HEK293 (cell line): ENCODE results near the gene CALML3.

ENCODE experiments used
- CTCF ChIA-PET: fragments of 350-600 bp; formaldehyde crosslinking; extraction: SDS; loops from one replicate; lab custom pipeline; 2021; ENCODE audit warnings: antibody characterized with exemption; lab: Yijun Ruan, JAX
- POLR2A ChIA-PET: fragments of 300-600 bp; formaldehyde crosslinking; extraction: SDS; loops from one replicate; lab custom pipeline; 2020; ENCODE audit warnings: antibody characterized with exemption, inconsistent platforms; lab: Yijun Ruan, JAX
- H3K27ac ChIP-seq: fragments of 200-500 bp; sonication (Bioruptor generic); 2 replicates; pipeline ENCODE4 v1.5.1; 2014; ENCODE audit warnings: low read depth, low read length, control low read depth, inconsistent platforms; ENCODE audit errors: extremely low read depth
- H3K36me3 ChIP-seq, 2 experiments: fragments of 200-500 bp in 1 of 2; sonication (Bioruptor generic) in 1 of 2; 1 replicate in 1 of 2; 2 replicates in 1 of 2; pipeline ENCODE4 v1.5.1; 2014 to 2017; ENCODE audit warnings: inconsistent platforms in 2 of 2, low read length in 2 of 2; ENCODE audit not compliant: control insufficient read depth in 2 of 2, insufficient read depth in 1 of 2
- H3K4me1 ChIP-seq: fragments of 200-500 bp; sonication (Bioruptor generic); 2 replicates; pipeline ENCODE4 v1.5.1; 2014; ENCODE audit warnings: mild to moderate bottlenecking, low read length, inconsistent platforms; ENCODE audit not compliant: control insufficient read depth, insufficient read depth
- H3K4me3 ChIP-seq: 2 replicates; pipeline ENCODE4 v1.5.1; 2011; ENCODE audit warnings: low read depth, mild to moderate bottlenecking, control low read depth, low read length, moderate library complexity
- H3K9me3 ChIP-seq: fragments of 200-500 bp; sonication (Bioruptor generic); 2 replicates; pipeline ENCODE4 v1.5.1; 2014; ENCODE audit warnings: low read depth, low read length, inconsistent platforms; ENCODE audit not compliant: control insufficient read depth, insufficient read depth
- EGR2 ChIP-seq: fragments of 450-650 bp; formaldehyde crosslinking; IDR thresholded peaks from 2 replicates; pipeline ENCODE4 v1.5.1; 2016; ENCODE audit warnings: low read depth, missing biosample characterization, missing genetic modification characterization
- KLF16 ChIP-seq: fragments of 450-650 bp; formaldehyde crosslinking; IDR thresholded peaks from 2 replicates; pipeline ENCODE4 v1.5.1; 2017; ENCODE audit warnings: missing biosample characterization, missing genetic modification characterization
- SCRT2 ChIP-seq: fragments of 450-650 bp; formaldehyde crosslinking; IDR thresholded peaks from 2 replicates; pipeline ENCODE4 v1.5.1; 2016; ENCODE audit warnings: missing biosample characterization, missing genetic modification characterization
- ZBTB20 ChIP-seq: fragments of 450-650 bp; formaldehyde crosslinking; IDR thresholded peaks from 2 replicates; pipeline ENCODE4 v1.5.1; 2016; ENCODE audit warnings: missing biosample characterization, missing genetic modification characterization
- ZFHX2 ChIP-seq: fragments of 450-650 bp; formaldehyde crosslinking; conservative IDR thresholded peaks from 2 replicates; pipeline ENCODE4 v1.5.1; 2016; ENCODE audit warnings: missing biosample characterization, missing genetic modification characterization
- ZFP37 ChIP-seq: fragments of 450-650 bp; formaldehyde crosslinking; IDR thresholded peaks from 2 replicates; pipeline ENCODE4 v1.5.1; 2016; ENCODE audit warnings: missing biosample characterization, missing genetic modification characterization
- ZNF10 ChIP-seq: fragments of 450-650 bp; formaldehyde crosslinking; IDR thresholded peaks from 2 replicates; pipeline ENCODE4 v1.5.1; 2017; ENCODE audit warnings: missing biosample characterization, missing genetic modification characterization
- ZNF214 ChIP-seq: fragments of 450-650 bp; formaldehyde crosslinking; IDR thresholded peaks from 2 replicates; pipeline ENCODE4 v1.5.1; 2017; ENCODE audit warnings: missing biosample characterization, mild to moderate bottlenecking, missing genetic modification characterization, borderline replicate concordance
- ZNF274 ChIP-seq, 2 experiments: fragments of 200-500 bp in 1 of 2; fragments of 450-650 bp in 1 of 2; sonication (Bioruptor generic) in 1 of 2; formaldehyde crosslinking in 1 of 2; IDR thresholded peaks; 2 replicates each; pipeline versions ENCODE4 v1.5.1 to v1.6.1; 2014 to 2016; ENCODE audit warnings: borderline replicate concordance in 1 of 2, inconsistent platforms in 1 of 2, low read length in 1 of 2, missing biosample characterization in 1 of 2, missing genetic modification characterization in 1 of 2
- ZNF324 ChIP-seq: fragments of 450-650 bp; formaldehyde crosslinking; IDR thresholded peaks from 2 replicates; pipeline ENCODE4 v1.5.1; 2016; ENCODE audit warnings: missing biosample characterization, missing genetic modification characterization
- ZNF394 ChIP-seq: fragments of 450-650 bp; formaldehyde crosslinking; IDR thresholded peaks from 2 replicates; pipeline ENCODE4 v1.5.1; 2016; ENCODE audit warnings: missing biosample characterization, missing genetic modification characterization, mild to moderate bottlenecking, moderate library complexity, borderline replicate concordance
- ZNF404 ChIP-seq: fragments of 450-650 bp; formaldehyde crosslinking; IDR thresholded peaks from 2 replicates; pipeline ENCODE4 v1.5.1; 2017; ENCODE audit warnings: missing biosample characterization, missing genetic modification characterization
- ZNF501 ChIP-seq: fragments of 450-650 bp; formaldehyde crosslinking; IDR thresholded peaks from 2 replicates; pipeline ENCODE4 v1.5.1; 2016; ENCODE audit warnings: missing biosample characterization, missing genetic modification characterization
- ZNF510 ChIP-seq: fragments of 450-650 bp; formaldehyde crosslinking; IDR thresholded peaks from 2 replicates; pipeline ENCODE4 v1.5.1; 2018; ENCODE audit warnings: mild to moderate bottlenecking, missing genetic modification characterization, missing biosample characterization; ENCODE audit not compliant: insufficient replicate concordance
- ZNF521 ChIP-seq: fragments of 450-650 bp; formaldehyde crosslinking; IDR thresholded peaks from 2 replicates; pipeline ENCODE4 v1.5.1; 2017; ENCODE audit warnings: missing biosample characterization, mild to moderate bottlenecking, missing genetic modification characterization
- ZNF548 ChIP-seq: fragments of 450-650 bp; formaldehyde crosslinking; IDR thresholded peaks from 2 replicates; pipeline ENCODE4 v1.5.1; 2016; ENCODE audit warnings: missing biosample characterization, missing genetic modification characterization
- ZNF830 ChIP-seq: fragments of 450-650 bp; IDR thresholded peaks from 2 replicates; pipeline ENCODE4 v1.5.0; 2018; ENCODE audit warnings: missing biosample characterization, missing genetic modification characterization, low read depth, mild to moderate bottlenecking, moderate library complexity
- TF ChIP-seq, protein P1 (sequence below): fragments of 450-650 bp; formaldehyde crosslinking; IDR thresholded peaks from 2 replicates; pipeline ENCODE4 v1.5.1; 2017; ENCODE audit warnings: missing biosample characterization, missing genetic modification characterization
- TF ChIP-seq, protein P2 (sequence below): fragments of 450-650 bp; formaldehyde crosslinking; IDR thresholded peaks from 2 replicates; pipeline ENCODE4 v1.5.1; 2016; ENCODE audit warnings: missing biosample characterization, missing genetic modification characterization
- TF ChIP-seq, protein P3 (sequence below): fragments of 450-650 bp; formaldehyde crosslinking; IDR thresholded peaks from 2 replicates; pipeline ENCODE4 v1.5.1; 2016; ENCODE audit warnings: missing biosample characterization, missing genetic modification characterization
- TF ChIP-seq, protein P4 (sequence below): fragments of 450-650 bp; formaldehyde crosslinking; IDR thresholded peaks from 2 replicates; pipeline ENCODE4 v1.5.1; 2016; ENCODE audit warnings: missing biosample characterization, missing genetic modification characterization
- TF ChIP-seq, protein P5 (sequence below): fragments of 450-650 bp; formaldehyde crosslinking; IDR thresholded peaks from 2 replicates; pipeline ENCODE4 v1.5.1; 2016; ENCODE audit warnings: missing biosample characterization, missing genetic modification characterization, low read depth
- TF ChIP-seq, protein P6 (sequence below): fragments of 450-650 bp; formaldehyde crosslinking; IDR thresholded peaks from 2 replicates; pipeline ENCODE4 v1.5.1; 2016; ENCODE audit warnings: missing biosample characterization, missing genetic modification characterization

Gene CALML3

DNA sequence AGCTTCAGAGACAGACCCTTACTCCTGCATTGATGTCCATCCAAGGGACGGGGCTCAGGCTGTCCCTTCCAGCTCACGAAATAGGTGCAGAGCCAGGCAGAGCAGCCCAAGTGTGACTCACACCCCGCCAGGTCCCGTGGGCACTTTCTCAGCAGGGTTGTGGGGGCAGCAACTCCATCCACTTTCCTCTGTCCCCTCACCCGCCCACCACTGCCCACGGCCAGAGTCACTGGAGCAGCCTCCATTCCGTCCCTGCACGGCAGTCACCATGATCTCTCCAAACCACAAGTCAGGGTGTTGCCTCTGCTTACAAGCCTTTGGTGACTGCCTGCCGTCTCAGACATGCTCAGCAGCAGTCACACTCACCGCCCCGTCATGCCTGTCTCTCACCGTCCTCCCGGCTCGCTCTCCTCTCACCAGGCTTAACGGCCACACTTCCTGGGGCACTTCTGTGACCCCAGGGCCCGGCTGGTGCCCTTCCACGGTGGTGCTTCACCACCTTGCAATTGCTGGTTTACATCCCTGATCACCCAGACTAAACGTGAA is 39.3 kb downstream of the CALML3 start:
- Histone ChIP-seq H3K27ac (no peak overlapping the region), H3K9me3 (no peaks in the 10 kb centered on the region), H3K36me3 (no peaks in the 10 kb centered on the region), H3K4me3 (no peak overlapping the region), H3K4me1 (peaks cover 12% of the 10 kb centered on the region)
- ChIA-PET POLR2A (no interaction called here), CTCF (interaction anchor here (0.7 kb wide), 1 partner anchor 10 kb away, joined by 5 read pairs; no protein-coding TSS in a partner anchor)
- TF ChIP-seq ZFHX2 (tag by site-specific recombination) (peak; percentile 98), ZNF501 (tag by site-specific recombination) (no peak), ZNF521 (tag by site-specific recombination) (no peak), EGR2 (tag by site-specific recombination) (peak; percentile 97), SCRT2 (tag by site-specific recombination) (no peak)
- TF ChIP-seq, protein P1, sequence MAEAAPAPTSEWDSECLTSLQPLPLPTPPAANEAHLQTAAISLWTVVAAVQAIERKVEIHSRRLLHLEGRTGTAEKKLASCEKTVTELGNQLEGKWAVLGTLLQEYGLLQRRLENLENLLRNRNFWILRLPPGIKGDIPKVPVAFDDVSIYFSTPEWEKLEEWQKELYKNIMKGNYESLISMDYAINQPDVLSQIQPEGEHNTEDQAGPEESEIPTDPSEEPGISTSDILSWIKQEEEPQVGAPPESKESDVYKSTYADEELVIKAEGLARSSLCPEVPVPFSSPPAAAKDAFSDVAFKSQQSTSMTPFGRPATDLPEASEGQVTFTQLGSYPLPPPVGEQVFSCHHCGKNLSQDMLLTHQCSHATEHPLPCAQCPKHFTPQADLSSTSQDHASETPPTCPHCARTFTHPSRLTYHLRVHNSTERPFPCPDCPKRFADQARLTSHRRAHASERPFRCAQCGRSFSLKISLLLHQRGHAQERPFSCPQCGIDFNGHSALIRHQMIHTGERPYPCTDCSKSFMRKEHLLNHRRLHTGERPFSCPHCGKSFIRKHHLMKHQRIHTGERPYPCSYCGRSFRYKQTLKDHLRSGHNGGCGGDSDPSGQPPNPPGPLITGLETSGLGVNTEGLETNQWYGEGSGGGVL (tag by site-specific recombination): no peak

DNA sequence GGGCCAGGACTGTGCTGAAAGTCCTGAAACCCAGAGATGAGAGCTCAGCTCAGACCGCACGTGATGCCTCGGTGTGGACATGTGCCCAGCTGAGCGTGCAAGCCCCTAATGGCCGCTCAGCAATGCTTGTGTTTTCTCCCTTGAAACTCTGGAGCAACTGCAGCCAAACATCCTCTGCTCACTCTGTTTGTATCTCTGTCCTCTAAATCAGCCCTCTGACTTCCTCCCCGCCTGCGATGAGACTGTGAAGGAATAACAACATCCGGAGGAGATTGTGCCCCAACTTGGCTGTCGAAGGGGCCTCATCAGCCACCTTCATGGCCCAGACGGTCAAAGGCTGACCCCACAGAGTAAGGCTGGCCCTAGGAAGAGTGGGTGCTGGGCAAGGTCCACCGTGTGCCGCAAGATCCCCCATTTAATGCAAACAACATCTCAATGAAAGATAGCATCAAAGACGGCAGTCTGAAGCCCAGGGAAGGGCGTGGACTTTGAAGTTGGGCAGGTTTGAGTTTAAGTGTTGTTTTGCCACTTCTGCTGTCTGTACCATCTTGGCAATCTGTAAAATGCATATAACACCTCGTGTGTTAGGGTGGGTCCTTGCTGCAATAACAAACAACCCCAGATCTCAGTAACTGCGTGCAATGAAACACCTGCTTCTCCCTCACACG is 39.9 kb downstream of the CALML3 start:
- no peak for TF ChIP-seq ZNF394 (tag by site-specific recombination)
- no peak for TF ChIP-seq ZNF214 (tag by site-specific recombination)
- TF ChIP-seq ZNF830: no peak
- no peak for TF ChIP-seq ZNF274 (IDR thresholded peaks at IDR 0.05; ENCODE audit: low read length)
- no peak for TF ChIP-seq ZNF274 (tag by site-specific recombination; IDR thresholded peaks at IDR 0.05; ENCODE audit: borderline replicate concordance)
- TF ChIP-seq, protein P2, sequence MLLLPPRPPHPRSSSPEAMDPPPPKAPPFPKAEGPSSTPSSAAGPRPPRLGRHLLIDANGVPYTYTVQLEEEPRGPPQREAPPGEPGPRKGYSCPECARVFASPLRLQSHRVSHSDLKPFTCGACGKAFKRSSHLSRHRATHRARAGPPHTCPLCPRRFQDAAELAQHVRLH (tag by site-specific recombination): no peak
- TF ChIP-seq SCRT2 (tag by site-specific recombination): no peak
- TF ChIP-seq ZNF10: no peak
- TF ChIP-seq, protein P3, sequence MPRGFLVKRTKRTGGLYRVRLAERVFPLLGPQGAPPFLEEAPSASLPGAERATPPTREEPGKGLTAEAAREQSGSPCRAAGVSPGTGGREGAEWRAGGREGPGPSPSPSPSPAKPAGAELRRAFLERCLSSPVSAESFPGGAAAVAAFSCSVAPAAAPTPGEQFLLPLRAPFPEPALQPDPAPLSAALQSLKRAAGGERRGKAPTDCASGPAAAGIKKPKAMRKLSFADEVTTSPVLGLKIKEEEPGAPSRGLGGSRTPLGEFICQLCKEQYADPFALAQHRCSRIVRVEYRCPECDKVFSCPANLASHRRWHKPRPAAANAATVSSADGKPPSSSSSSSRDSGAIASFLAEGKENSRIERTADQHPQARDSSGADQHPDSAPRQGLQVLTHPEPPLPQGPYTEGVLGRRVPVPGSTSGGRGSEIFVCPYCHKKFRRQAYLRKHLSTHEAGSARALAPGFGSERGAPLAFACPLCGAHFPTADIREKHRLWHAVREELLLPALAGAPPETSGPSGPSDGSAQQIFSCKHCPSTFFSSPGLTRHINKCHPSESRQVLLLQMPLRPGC (tag by site-specific recombination): no peak
- TF ChIP-seq ZFP37 (tag by site-specific recombination): no peak
- TF ChIP-seq ZNF548: no peak
- TF ChIP-seq, protein P4, sequence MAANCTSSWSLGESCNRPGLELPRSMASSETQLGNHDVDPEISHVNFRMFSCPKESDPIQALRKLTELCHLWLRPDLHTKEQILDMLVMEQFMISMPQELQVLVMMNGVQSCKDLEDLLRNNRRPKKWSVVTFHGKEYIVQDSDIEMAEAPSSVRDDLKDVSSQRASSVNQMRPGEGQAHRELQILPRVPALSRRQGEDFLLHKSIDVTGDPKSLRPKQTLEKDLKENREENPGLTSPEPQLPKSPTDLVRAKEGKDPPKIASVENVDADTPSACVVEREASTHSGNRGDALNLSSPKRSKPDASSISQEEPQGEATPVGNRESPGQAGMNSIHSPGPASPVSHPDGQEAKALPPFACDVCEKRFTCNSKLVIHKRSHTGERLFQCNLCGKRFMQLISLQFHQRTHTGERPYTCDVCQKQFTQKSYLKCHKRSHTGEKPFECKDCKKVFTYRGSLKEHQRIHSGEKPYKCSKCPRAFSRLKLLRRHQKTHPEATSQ (tag by site-specific recombination): no peak
- TF ChIP-seq ZBTB20 (tag by site-specific recombination): no peak
- TF ChIP-seq, protein P5, sequence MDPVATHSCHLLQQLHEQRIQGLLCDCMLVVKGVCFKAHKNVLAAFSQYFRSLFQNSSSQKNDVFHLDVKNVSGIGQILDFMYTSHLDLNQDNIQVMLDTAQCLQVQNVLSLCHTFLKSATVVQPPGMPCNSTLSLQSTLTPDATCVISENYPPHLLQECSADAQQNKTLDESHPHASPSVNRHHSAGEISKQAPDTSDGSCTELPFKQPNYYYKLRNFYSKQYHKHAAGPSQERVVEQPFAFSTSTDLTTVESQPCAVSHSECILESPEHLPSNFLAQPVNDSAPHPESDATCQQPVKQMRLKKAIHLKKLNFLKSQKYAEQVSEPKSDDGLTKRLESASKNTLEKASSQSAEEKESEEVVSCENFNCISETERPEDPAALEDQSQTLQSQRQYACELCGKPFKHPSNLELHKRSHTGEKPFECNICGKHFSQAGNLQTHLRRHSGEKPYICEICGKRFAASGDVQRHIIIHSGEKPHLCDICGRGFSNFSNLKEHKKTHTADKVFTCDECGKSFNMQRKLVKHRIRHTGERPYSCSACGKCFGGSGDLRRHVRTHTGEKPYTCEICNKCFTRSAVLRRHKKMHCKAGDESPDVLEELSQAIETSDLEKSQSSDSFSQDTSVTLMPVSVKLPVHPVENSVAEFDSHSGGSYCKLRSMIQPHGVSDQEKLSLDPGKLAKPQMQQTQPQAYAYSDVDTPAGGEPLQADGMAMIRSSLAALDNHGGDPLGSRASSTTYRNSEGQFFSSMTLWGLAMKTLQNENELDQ: no peak
- no peak for TF ChIP-seq KLF16 (tag by site-specific recombination)
- no peak for TF ChIP-seq ZNF324 (tag by site-specific recombination)
- TF ChIP-seq ZNF510 (tag by site-specific recombination): no peak
- TF ChIP-seq, protein P6, sequence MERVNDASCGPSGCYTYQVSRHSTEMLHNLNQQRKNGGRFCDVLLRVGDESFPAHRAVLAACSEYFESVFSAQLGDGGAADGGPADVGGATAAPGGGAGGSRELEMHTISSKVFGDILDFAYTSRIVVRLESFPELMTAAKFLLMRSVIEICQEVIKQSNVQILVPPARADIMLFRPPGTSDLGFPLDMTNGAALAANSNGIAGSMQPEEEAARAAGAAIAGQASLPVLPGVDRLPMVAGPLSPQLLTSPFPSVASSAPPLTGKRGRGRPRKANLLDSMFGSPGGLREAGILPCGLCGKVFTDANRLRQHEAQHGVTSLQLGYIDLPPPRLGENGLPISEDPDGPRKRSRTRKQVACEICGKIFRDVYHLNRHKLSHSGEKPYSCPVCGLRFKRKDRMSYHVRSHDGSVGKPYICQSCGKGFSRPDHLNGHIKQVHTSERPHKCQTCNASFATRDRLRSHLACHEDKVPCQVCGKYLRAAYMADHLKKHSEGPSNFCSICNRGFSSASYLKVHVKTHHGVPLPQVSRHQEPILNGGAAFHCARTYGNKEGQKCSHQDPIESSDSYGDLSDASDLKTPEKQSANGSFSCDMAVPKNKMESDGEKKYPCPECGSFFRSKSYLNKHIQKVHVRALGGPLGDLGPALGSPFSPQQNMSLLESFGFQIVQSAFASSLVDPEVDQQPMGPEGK (tag by site-specific recombination): no peak
- TF ChIP-seq ZNF404 (tag by site-specific recombination): no peak
- ChIA-PET CTCF (interaction anchor here (0.7 kb wide), 1 partner anchor 10 kb away, joined by 5 read pairs; no protein-coding TSS in a partner anchor), POLR2A (no interaction called here)
- peaks cover 8% of the 10 kb centered on the region for H3K4me1 ChIP-seq
- no peaks in the 10 kb centered on the region for H3K36me3 ChIP-seq
- H3K9me3 ChIP-seq: no peaks in the 10 kb centered on the region
- H3K27ac ChIP-seq: no peak overlapping the region
- H3K4me3 ChIP-seq: no peak overlapping the region
